IPS-15b (cell line): ENCODE data around the gene IFNA6.
A peak's percentile ranks its signal among the peaks of the same experiment; 100 is the strongest.
"Not testable (repeated sequence)": the region's sequence is repeated elsewhere in the genome, so short reads cannot be mapped to it uniquely, and the experiment has no call there.

Source experiments
- H3K27me3 ChIP-seq: one replicate; pipeline ENCODE4 v1.6.1; 2013; ENCODE audit warnings: low read length; ENCODE audit not compliant: control insufficient read depth, insufficient read depth
- H3K36me3 ChIP-seq: one replicate; pipeline ENCODE4 v1.6.1; 2013; ENCODE audit warnings: low read length; ENCODE audit not compliant: control insufficient read depth, insufficient read depth
- H3K4me1 ChIP-seq: one replicate; pipeline ENCODE4 v1.6.1; 2013; ENCODE audit warnings: mild to moderate bottlenecking, low read length; ENCODE audit not compliant: control insufficient read depth, insufficient read depth
- H3K4me3 ChIP-seq: one replicate; pipeline ENCODE4 v1.5.1; 2013; ENCODE audit warnings: low read depth, low read length
- H3K9ac ChIP-seq: one replicate; pipeline ENCODE4 v1.6.1; 2013; ENCODE audit warnings: low read depth, mild to moderate bottlenecking, low read length
- H3K9me3 ChIP-seq: one replicate; pipeline ENCODE4 v1.6.1; 2013; ENCODE audit warnings: mild to moderate bottlenecking, low read length; ENCODE audit not compliant: control insufficient read depth, insufficient read depth

Gene IFNA6

GRCh38 chr9:21350787-21351186 lies at the start of gene IFNA6:
Gene IFNA6, minus strand, starts transcription at chr9:21350887. Its CDS starts 0 bp downstream, at chr9:21350887.
- Histone ChIP-seq H3K4me1 (no peaks in the 10 kb centered on the region), H3K27me3 (no peaks in the 10 kb centered on the region), H3K36me3 (no peaks in the 10 kb centered on the region), H3K4me3 (no peak within 1 kb of the TSS), H3K9ac (no peak within 1 kb of the TSS), H3K9me3 (no peaks in the 10 kb centered on the region)

GRCh38 chr9:21399956-21400355 lies 49.3 kb upstream of the IFNA6 start:
- H3K27me3 ChIP-seq, result peaks cover 65% of the 10 kb centered on the region
- H3K36me3 ChIP-seq, result no peaks in the 10 kb centered on the region
- H3K4me1 ChIP-seq, result peaks cover 4% of the 10 kb centered on the region
- H3K4me3 ChIP-seq, result no peak overlapping the region
- no peak overlapping the region for H3K9ac ChIP-seq
- no peaks in the 10 kb centered on the region for H3K9me3 ChIP-seq

DNA sequence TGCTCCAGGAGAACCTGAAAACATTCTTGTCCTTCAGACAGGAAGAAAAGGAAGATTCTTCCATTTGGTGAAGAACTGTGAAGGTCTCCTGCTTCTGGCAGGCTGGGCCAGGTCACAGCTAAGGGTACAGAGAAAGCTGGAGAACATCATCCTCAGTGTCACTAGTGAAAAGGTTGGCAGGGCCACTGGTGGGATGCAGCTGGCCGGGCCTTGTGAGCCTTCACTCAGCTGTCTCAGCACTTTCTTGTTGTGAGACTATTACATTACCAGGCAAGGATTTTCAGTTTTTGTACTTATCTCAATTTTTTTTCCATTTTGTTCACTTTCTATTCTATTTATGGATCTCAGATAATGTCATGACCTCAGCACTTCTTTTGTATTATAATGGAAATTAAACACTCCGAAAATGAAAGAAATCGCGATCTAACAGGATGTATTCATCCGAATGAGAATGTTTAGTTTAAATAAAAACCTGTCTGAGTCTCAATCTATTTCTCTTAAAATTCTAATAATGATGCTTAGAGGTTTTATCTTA lies 48.3 kb upstream of the IFNA6 start:
- H3K4me1 ChIP-seq, result peaks cover 4% of the 10 kb centered on the region
- no peaks in the 10 kb centered on the region for H3K9me3 ChIP-seq
- H3K27me3 ChIP-seq, result peaks cover 64% of the 10 kb centered on the region
- H3K9ac ChIP-seq, result no peak overlapping the region
- no peak overlapping the region for H3K4me3 ChIP-seq
- H3K36me3 ChIP-seq, result no peaks in the 10 kb centered on the region

DNA sequence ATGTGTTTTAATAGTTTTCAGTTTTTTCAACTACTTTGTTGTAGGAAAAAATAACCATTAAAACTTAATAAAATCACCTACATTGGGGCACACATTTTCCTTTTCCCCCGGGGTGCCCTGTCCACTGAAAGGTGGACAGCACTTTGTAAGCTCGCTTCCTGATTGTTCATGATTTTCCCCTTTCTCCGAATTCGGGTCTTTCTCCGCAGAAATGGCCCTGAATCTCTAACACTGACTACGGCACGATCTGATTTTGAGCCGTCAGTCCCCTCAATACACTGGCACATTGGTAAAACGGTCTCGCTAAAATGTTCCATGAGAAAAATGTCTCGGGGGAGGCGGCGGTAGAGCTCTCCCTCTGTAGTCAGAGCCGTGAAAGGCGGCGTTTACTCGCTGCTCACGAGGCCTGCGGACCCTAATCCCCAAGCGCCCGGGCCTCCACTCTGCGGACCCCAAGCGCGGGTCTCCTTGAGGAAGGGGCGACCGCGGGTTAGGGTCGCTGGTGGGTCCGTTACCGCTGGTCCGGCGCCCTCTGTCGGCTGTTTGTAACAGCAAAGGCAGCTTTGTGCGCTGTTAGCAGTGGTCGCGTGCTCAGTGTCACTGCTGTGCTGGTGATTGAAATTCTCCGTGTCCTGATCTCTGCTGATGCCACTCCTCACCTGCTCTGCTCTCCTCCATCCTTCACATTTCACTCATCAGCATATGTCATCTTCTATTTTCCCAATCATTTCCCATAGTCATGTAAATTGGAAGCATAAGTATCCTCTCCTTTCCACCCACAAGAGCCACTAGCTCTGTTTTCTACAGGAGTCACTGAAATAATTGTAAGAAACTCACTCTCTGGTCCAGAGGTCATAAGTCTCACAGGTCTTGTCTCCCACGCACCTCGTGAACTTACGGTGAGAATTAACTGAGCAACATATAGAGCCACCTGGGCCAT lies 45.4 kb upstream of the IFNA6 start:
- no peaks in the 10 kb centered on the region for H3K36me3 ChIP-seq
- H3K9ac ChIP-seq, result no peak overlapping the region
- H3K27me3 ChIP-seq, result peaks cover 38% of the 10 kb centered on the region
- H3K4me1 ChIP-seq, result peaks cover 2% of the 10 kb centered on the region
- H3K4me3 ChIP-seq, result peak overlapping the region; percentile 57
- H3K9me3 ChIP-seq, result no peaks in the 10 kb centered on the region

GRCh38 chr9:21392270-21392669 lies 41.6 kb upstream of the IFNA6 start:
- H3K27me3 ChIP-seq, result peaks cover 24% of the 10 kb centered on the region
- peaks cover 2% of the 10 kb centered on the region for H3K4me1 ChIP-seq
- H3K9me3 ChIP-seq, result no peaks in the 10 kb centered on the region
- no peak overlapping the region for H3K4me3 ChIP-seq
- no peak overlapping the region for H3K9ac ChIP-seq
- no peaks in the 10 kb centered on the region for H3K36me3 ChIP-seq

DNA sequence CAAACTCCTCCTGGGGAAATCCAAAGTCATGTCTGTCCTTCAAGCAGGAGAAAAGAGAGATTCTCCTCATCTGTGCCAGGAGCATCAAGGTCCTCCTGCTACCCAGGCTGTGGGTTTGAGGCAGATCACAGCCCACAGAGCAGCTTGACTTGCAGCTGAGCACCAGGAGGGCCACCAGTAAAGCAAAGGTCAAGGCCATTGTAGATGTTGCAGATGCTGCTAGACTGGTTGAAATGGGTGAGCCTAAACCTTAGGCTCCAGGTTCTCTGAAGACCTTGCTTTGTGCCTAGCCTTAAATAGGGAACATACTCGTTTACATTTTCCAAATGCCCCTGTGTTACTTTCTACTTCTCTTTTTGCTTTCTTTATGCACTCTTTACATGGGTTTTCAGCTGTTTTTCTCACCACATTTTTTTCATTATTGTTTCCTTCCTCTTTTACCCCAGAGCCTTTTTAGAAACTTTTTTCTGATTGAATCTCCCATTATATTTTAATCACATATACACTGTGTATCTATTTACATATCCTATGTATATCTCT lies 34.5 kb upstream of the IFNA6 start, which contains the start of gene IFNA2:
Gene IFNA2, minus strand, starts transcription at position 268 of the 540 bp plus-strand sequence. Its CDS starts 69 bp downstream, at position 199.
- Histone ChIP-seq H3K4me3 (no peak within 1 kb of the TSS), H3K9ac (no peak within 1 kb of the TSS), H3K27me3 (no peaks in the 10 kb centered on the region), H3K36me3 (no peaks in the 10 kb centered on the region), H3K4me1 (peaks cover 10% of the 10 kb centered on the region), H3K9me3 (no peaks in the 10 kb centered on the region)

DNA sequence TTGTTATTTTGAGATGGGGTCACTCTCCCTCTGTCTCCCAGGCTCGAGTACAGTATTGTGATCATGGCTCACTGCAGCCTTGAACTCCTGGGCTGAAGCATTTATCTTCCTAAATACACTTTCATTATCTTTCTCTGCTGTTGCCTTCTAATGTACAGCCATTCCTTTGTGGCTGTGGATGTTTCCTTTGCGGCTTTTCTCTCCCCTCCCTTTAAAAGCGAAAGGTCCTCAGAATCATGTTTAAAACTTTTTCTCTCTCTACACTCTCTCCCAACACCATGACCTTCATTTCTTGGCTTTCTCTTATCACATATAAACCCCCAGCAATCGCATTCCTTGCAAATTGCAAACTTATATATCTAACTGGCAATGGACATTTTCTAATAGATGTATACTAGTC lies 32.9 kb upstream of the IFNA6 start:
- Histone ChIP-seq H3K9me3 (no peaks in the 10 kb centered on the region), H3K9ac (no peak overlapping the region), H3K36me3 (no peaks in the 10 kb centered on the region), H3K4me1 (peaks cover 10% of the 10 kb centered on the region), H3K4me3 (no peak overlapping the region), H3K27me3 (no peaks in the 10 kb centered on the region)

- no peak overlapping the region for H3K4me3 ChIP-seq
Observed at GRCh38 chr9:21381448-21382339, 31.0 kb upstream of the IFNA6 start.

GRCh38 chr9:21371467-21371866 lies 20.8 kb upstream of the IFNA6 start:
- not testable (repeated sequence) for H3K36me3 ChIP-seq, H3K4me3 ChIP-seq, H3K4me1 ChIP-seq, H3K9me3 ChIP-seq, H3K27me3 ChIP-seq, H3K9ac ChIP-seq

More at GRCh38 chr9:21381448-21382339, 31.0 kb upstream of the IFNA6 start:
- Histone ChIP-seq H3K36me3 (no peaks in the 10 kb centered on the region), H3K9me3 (no peaks in the 10 kb centered on the region), H3K4me1 (peaks cover 10% of the 10 kb centered on the region), H3K9ac (no peak overlapping the region), H3K27me3 (no peaks in the 10 kb centered on the region)

GRCh38 chr9:21367957-21368356 lies 17.3 kb upstream of the IFNA6 start, which contains the start of gene IFNA13:
Gene IFNA13, minus strand, starts transcription at chr9:21368057. Its CDS starts 47 bp downstream, at chr9:21368010.
- H3K27me3 ChIP-seq, result no peaks in the 10 kb centered on the region

DNA sequence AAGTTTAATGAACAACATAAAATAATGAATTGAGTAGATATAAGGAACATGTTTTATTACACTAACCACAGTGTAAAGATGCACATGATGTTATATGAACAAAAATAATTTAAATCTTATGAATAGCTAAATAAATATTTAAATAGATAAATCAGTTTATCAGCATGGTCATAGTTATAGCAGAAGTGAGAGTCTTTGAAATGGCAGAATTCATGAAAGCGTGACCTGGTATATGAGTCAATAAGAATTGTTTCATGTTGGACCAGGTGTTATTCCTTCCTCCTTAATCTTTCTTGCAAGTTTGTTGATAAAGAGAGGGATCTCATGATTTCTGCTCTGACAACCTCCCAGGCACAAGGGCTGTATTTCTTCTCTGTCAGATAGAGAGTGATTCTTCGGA lies 16.5 kb upstream of the IFNA6 start:
- H3K4me3 ChIP-seq, H3K27me3 ChIP-seq: not testable (repeated sequence)

More at GRCh38 chr9:21367957-21368356, 17.3 kb upstream of the IFNA6 start, which contains the start of gene IFNA13:
- Histone ChIP-seq H3K9ac (no peak within 1 kb of the TSS), H3K4me3 (no peak within 1 kb of the TSS), H3K4me1 (no peaks in the 10 kb centered on the region), H3K9me3 (no peaks in the 10 kb centered on the region), H3K36me3 (no peaks in the 10 kb centered on the region)

More for the DNA sequence above, 16.5 kb upstream of the IFNA6 start:
- H3K9me3 ChIP-seq, H3K36me3 ChIP-seq, H3K9ac ChIP-seq, H3K4me1 ChIP-seq: not testable (repeated sequence)
